Left lung (tissue), 10 donors: ENCODE measurements around the gene ZC3HAV1L. TPM values are rescaled to one million over a fixed set of nuclear protein-coding genes. Genes with fewer than 3 reads are reported as not detected.
"Not testable (repeated sequence)": the region's sequence is repeated elsewhere in the genome, so short reads cannot be mapped to it uniquely, and the experiment has no call there.

ENCODE experiments used
- ATAC-seq: fragments of 200-7000 bp; cut with Tn5 transposase; one replicate; pipeline ENCODE4 v1.9.1; 2020; ENCODE audit warnings: moderate library complexity
- DNase-seq, 4 donors: peaks; one replicate each; pipeline ENCODE4 v3.0.0-alpha.2; 2013 to 2020
- H3K27ac ChIP-seq, 2 donors: fragments of 200-600 bp; sonication (generic) in 1 of 2; one replicate each; pipeline versions ENCODE4 v1.5.0 to v1.8.0; 2020 to 2021
- H3K27me3 ChIP-seq, 2 donors: fragments of 200-600 bp; sonication (generic) in 1 of 2; one replicate each; pipeline versions ENCODE4 v1.5.0 to v1.8.0; 2020 to 2021
- H3K36me3 ChIP-seq, 2 donors: fragments of 200-600 bp; sonication (generic) in 1 of 2; one replicate each; pipeline versions ENCODE4 v1.5.0 to v1.8.0; 2020 to 2021
- H3K4me1 ChIP-seq, 2 donors: fragments of 200-600 bp; one replicate each; pipeline ENCODE4 v1.8.0; 2021
- H3K4me3 ChIP-seq, 2 donors: fragments of 200-600 bp; sonication (generic) in 1 of 2; one replicate each; pipeline versions ENCODE4 v1.5.0 to v1.8.0; 2020 to 2021; ENCODE audit warnings: mild to moderate bottlenecking in 1 of 2
- H3K9me3 ChIP-seq, 2 donors: fragments of 200-600 bp; sonication (generic) in 1 of 2; one replicate each; pipeline versions ENCODE4 v1.5.0 to v1.8.0; 2020 to 2021
- intact Hi-C, 2 donors: fragments of 100-400 bp; cut with DNase I; formaldehyde crosslinking; loops; one replicate each; pipeline versions ENCODE4 v1.11.2 to v1.14.2; 2022
- polyA plus RNA-seq, 6 donors: library from polyadenylated mRNA; unstranded; fragments of 120-200 nt; gene quantifications; one replicate each; pipeline ENCODE4 v1.2.1, GENCODE V29; 2013; ENCODE audit not compliant: insufficient read length in 6 of 6
- total RNA-seq, 2 donors: library from RNA; stranded (reverse); fragmentation: NEBNext Ultra II Directional; extraction: Animal tissue kit (Norgen Biotek cat#: 25700); gene quantifications; one replicate each; pipeline ENCODE4 v1.2.1, GENCODE V29; 2021
- TF ChIP-seq, protein P1 (sequence below), 2 donors: fragments of 200-600 bp; sonication (generic) in 1 of 2; IDR thresholded peaks; one replicate each; pipeline versions ENCODE4 v1.5.0 to v1.8.0; 2021; ENCODE audit warnings: antibody characterized with exemption in 2 of 2
- donor health status: DM: no; HTN: yes; CAD: no.
- donor health status: DM: no; HTN: no; CAD: no.

The ZC3HAV1L gene
- total and polyA plus RNA-seq, 8 donors: 8.4 to 27.9 (median 23.9) TPM

DNA sequence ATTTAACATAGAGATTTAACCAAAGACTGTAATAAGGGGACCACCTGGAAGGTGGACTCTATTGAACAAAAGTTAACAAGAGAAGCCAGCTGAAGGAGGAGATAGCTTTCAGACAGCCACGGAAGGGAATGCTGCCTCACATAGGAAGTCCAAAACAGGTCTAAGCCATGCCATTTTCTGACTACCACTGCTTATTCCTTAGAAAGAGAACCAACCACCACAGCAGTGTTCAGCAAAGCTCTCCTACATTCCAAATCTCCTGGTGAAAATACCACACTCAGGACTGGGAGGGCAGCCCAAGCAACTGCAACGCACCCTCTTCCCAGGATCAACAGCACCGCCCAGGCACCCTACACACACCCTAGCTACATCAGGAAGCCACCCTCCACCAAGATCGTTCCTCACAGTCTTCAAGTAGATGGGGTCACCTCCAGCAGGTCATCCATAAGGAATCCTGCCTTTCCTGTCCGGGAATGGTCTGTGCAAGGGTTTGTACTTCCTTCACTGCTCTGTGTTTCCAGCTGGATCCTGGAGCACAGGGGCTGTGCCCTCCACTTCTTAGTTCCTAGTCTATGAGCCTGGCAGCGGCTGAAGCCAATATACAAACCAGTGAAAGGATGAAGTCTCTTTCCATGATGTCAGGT, 57.2 kb downstream of the ZC3HAV1L start:
- no peak overlapping the region for H3K27ac ChIP-seq
- H3K36me3 ChIP-seq: no peaks in the 10 kb centered on the region
- DNase-seq (no peak), ATAC-seq (no peak)
- H3K4me1 ChIP-seq: peaks cover 0 to 17% of the 10 kb centered on the region in 2 donors
- no peak overlapping the region for H3K4me3 ChIP-seq
- no peaks in the 10 kb centered on the region for H3K9me3 ChIP-seq
- H3K27me3 ChIP-seq: peaks cover 0 to 40% of the 10 kb centered on the region in 2 donors
- TF ChIP-seq, protein P1, sequence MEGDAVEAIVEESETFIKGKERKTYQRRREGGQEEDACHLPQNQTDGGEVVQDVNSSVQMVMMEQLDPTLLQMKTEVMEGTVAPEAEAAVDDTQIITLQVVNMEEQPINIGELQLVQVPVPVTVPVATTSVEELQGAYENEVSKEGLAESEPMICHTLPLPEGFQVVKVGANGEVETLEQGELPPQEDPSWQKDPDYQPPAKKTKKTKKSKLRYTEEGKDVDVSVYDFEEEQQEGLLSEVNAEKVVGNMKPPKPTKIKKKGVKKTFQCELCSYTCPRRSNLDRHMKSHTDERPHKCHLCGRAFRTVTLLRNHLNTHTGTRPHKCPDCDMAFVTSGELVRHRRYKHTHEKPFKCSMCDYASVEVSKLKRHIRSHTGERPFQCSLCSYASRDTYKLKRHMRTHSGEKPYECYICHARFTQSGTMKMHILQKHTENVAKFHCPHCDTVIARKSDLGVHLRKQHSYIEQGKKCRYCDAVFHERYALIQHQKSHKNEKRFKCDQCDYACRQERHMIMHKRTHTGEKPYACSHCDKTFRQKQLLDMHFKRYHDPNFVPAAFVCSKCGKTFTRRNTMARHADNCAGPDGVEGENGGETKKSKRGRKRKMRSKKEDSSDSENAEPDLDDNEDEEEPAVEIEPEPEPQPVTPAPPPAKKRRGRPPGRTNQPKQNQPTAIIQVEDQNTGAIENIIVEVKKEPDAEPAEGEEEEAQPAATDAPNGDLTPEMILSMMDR (IDR thresholded peaks at IDR 0.05): no peak
- intact Hi-C loops: no loop called here

DNA sequence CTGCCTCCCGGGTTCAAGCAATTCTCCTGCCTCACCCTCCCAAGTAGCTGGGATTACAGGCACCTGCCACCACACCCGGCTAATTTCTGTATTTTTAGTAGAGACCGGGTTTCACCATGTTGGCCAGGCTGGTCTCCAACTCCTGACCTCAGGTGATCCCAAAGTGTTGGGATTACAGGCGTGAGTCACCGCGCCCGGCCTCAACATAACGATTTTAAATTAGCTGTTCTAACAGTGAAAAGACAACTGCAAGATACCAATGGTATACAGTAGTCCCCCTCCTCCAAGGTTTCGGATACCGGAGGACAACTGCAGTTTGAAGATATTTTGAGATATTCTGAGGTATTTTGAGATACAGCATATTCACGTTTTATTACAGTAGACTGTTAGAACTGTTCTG, 59.7 kb downstream of the ZC3HAV1L start:
- intact Hi-C loops, DNase-seq: not testable (repeated sequence)

More for the DNA sequence above, 59.7 kb downstream of the ZC3HAV1L start:
- not testable (repeated sequence) for H3K9me3 ChIP-seq, H3K27ac ChIP-seq, H3K36me3 ChIP-seq, H3K4me3 ChIP-seq, ATAC-seq, H3K4me1 ChIP-seq
- H3K27me3 ChIP-seq: peaks cover 0 to 24% of the 10 kb centered on the region in 2 donors

Other genes starting within 250 kb of the ZC3HAV1L start
- gene TMEM213, start 238.0 kb downstream of the ZC3HAV1L start, total RNA-seq: 10 to 100 TPM in 1 of 2 donors, under 1 TPM in 1; 0.05 to 32.8 TPM
- gene TMEM213, start 238.0 kb downstream of the ZC3HAV1L start, polyA plus RNA-seq: 1 to 10 TPM in 2 of 6 donors, under 1 TPM in 4; 0.40 to 1.3 (median 0.84) TPM
- 1 to 10 TPM in 1 of 2 donors, under 1 TPM in 1; 0.99 to 7.3 TPM for gene ATP6V0A4, start 237.8 kb downstream of the ZC3HAV1L start, total RNA-seq
- 1 to 10 TPM in 1 of 6 donors, under 1 TPM in 5; 0.52 to 1.8 (median 0.73) TPM for gene ATP6V0A4, start 237.8 kb downstream of the ZC3HAV1L start, polyA plus RNA-seq
- 1 to 10 TPM; 4.1 to 4.8 TPM for gene KIAA1549, start 54.7 kb downstream of the ZC3HAV1L start, total RNA-seq
- 10 to 100 TPM; 13.9 to 16.9 (median 15.6) TPM for gene KIAA1549, start 54.7 kb downstream of the ZC3HAV1L start, polyA plus RNA-seq
- 10 to 100 TPM; 35.5 to 45.5 TPM for gene ZC3HAV1, start 73.7 kb upstream of the ZC3HAV1L start, total RNA-seq
- 10 to 100 TPM; 16.0 to 23.9 (median 19.3) TPM for gene ZC3HAV1, start 73.7 kb upstream of the ZC3HAV1L start, polyA plus RNA-seq
- 10 to 100 TPM; 16.9 to 19.1 TPM for gene UBN2, start 195.2 kb upstream of the ZC3HAV1L start, total RNA-seq
- 10 to 100 TPM; 20.0 to 27.1 (median 24.1) TPM for gene UBN2, start 195.2 kb upstream of the ZC3HAV1L start, polyA plus RNA-seq